D721Med (cell line): ENCODE measurements around the gene FOXC1.

ENCODE experiments used
- DNase-seq: peaks from one replicate; pipeline ENCODE4 v3.0.0; 2011; ENCODE audit warnings: low spot score; ENCODE audit not compliant: insufficient read length
- FAIRE-seq: peaks from 2 replicates; lab custom pipeline; 2011; peaks lifted over from hg19 to GRCh38; lab: Jason Lieb, UNC
- TF ChIP-seq, protein P1 (sequence below): IDR thresholded peaks from 2 replicates; pipeline ENCODE4 v1.5.1; 2012; ENCODE audit warnings: mild to moderate bottlenecking, control low read depth; ENCODE audit not compliant: insufficient read depth; ENCODE audit errors: missing control alignments

The FOXC1 gene

DNA sequence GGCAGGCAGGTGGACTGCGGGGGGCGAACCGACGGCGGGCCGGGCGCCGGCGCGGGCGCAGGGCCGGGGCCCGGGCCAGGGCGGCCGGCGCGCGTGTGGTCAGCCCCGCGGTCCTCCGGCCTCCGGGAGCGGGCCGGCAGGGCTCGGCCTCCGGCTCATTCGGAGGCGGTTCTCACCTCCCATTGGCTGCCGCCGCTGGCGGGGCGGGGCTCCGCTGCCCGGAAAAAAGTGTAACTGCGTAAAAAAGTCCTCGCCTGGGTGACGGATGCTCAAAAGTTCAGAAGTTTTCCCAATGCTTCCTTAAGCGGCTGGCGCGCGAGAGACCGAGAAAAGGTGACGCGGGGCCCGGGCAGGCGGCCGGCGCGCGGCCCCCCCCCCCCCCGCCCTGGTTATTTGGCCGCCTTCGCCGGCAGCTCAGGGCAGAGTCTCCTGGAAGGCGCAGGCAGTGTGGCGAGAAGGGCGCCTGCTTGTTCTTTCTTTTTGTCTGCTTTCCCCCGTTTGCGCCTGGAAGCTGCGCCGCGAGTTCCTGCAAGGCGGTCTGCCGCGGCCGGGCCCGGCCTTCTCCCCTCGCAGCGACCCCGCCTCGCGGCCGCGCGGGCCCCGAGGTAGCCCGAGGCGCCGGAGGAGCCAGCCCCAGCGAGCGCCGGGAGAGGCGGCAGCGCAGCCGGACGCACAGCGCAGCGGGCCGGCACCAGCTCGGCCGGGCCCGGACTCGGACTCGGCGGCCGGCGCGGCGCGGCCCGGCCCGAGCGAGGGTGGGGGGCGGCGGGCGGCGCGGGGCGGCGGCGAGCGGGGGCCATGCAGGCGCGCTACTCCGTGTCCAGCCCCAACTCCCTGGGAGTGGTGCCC is at the start of gene FOXC1:
TSS of gene FOXC1 (plus strand) at position 268 of the 849 bp plus-strand sequence. CDS start at position 799, 531 bp downstream.
- no peak for FAIRE-seq
- DNase-seq: no peak
- TF ChIP-seq, protein P1, sequence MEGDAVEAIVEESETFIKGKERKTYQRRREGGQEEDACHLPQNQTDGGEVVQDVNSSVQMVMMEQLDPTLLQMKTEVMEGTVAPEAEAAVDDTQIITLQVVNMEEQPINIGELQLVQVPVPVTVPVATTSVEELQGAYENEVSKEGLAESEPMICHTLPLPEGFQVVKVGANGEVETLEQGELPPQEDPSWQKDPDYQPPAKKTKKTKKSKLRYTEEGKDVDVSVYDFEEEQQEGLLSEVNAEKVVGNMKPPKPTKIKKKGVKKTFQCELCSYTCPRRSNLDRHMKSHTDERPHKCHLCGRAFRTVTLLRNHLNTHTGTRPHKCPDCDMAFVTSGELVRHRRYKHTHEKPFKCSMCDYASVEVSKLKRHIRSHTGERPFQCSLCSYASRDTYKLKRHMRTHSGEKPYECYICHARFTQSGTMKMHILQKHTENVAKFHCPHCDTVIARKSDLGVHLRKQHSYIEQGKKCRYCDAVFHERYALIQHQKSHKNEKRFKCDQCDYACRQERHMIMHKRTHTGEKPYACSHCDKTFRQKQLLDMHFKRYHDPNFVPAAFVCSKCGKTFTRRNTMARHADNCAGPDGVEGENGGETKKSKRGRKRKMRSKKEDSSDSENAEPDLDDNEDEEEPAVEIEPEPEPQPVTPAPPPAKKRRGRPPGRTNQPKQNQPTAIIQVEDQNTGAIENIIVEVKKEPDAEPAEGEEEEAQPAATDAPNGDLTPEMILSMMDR: no peak

DNA sequence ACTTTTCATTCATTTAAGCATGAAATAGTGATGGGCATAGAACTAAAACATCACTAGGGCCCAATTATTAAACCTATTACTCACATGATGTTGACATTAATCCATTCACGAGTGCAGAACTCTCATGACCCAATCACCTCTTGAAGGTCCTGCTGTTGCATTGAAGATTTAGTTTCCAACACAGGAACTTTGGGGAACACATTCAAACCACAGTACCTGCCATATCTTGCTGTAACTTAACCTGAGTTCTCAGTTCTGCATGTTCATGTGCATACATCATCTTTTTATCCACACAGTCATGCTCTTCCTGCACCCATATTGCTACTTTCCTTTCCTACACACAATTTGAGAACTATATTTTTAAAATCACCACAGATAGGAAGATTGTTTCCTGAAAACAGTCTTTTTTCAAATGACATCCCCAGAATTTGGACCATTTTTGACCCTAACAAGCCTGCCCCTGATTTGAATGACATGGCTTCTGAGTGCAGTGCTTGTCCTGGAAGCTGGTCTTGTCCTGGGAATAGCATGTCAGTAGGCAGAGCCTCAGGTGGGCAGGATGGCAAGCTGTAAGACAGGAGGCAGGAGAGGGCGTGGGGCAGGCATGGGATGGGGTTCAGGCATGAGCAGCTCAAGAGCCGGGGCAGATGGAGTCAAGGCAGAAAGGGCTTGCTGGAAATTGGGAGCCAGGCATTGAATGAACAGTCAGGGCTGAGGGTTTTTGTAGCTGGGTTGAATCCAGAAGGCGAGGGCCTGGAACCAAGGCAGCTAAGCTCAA is 49.2 kb upstream of the FOXC1 start:
- TF ChIP-seq, protein P1: no peak
- FAIRE-seq (no peak), DNase-seq (no peak)

- FAIRE-seq (no peak), DNase-seq (no peak)
- TF ChIP-seq, protein P1: no peak
Measured at GRCh38 chr6:1561355-1561754, 48.4 kb upstream of the FOXC1 start.

DNA sequence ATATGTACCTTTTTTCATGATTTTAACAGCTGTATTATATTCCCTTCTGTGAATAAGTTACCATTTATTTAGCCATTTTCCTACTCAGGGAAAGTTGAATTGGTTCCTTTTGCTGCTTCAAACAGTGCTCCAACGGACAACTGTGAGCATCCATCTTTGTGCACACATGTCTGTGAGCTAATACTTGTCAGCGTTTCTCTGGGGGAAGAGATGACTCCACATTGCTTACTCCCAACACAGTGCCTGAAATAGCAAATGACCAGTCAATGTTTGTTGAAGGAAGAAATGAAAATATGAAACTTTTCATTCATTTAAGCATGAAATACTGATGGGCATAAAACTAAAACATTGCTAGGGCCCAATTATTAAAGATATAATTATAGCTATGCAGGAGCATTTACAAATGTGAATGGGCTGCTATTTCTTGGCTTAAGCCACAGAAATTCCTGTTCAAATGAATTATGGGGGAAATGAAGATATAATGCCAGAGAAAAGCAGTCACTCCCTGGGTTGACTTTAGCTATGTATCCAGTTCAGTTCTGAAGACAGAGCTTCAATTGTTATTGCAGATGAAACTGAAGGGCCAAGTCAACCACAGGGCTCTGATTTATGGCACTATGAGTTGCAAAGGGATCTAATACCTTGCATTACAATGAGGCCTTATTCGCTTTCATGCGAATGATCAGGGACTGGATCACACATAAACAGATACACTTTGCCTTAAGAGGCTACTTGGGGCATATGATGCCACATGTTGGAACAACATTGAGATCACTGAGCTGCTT is 47.4 kb upstream of the FOXC1 start:
- DNase-seq (no peak), FAIRE-seq (no peak)
- TF ChIP-seq, protein P1: no peak

GRCh38 chr6:1569377-1569776 is 40.3 kb upstream of the FOXC1 start:
- DNase-seq: no peak
- TF ChIP-seq, protein P1: no peak
- FAIRE-seq: no peak

GRCh38 chr6:1570848-1571247 is 38.9 kb upstream of the FOXC1 start:
- TF ChIP-seq, protein P1: no peak
- FAIRE-seq: no peak
- no peak for DNase-seq
